K562 (cell line): Measurements from ENCODE around the gene KCNQ5.

Experiments used
- CTCF ChIP-seq, 3 experiments: IDR thresholded peaks in 2 of 3; conservative IDR thresholded peaks in 1 of 3; 2 replicates each; pipeline ENCODE4 v1.5.1; 2011 to 2012; ENCODE audit warnings: low read length in 3 of 3, mild to moderate bottlenecking in 3 of 3, control low read depth in 2 of 3, improper control_type of control experiment in 1 of 3, inconsistent platforms in 1 of 3, low read depth in 1 of 3, mixed read lengths in 1 of 3, moderate library complexity in 1 of 3; ENCODE audit not compliant: insufficient read depth in 2 of 3
- EZH2 ChIP-seq: IDR thresholded peaks from 2 replicates; pipeline ENCODE4 v1.6.1; 2012; ENCODE audit warnings: low read depth, mild to moderate bottlenecking, inconsistent platforms, low read length, borderline replicate concordance
- HDAC2 ChIP-seq: fragments of 450-650 bp; IDR thresholded peaks from 2 replicates; pipeline ENCODE4 v1.6.1; 2016; ENCODE audit warnings: mild to moderate bottlenecking
- HMG20B ChIP-seq: fragments of 250-450 bp; sonication (Bioruptor Pico); IDR thresholded peaks from 2 replicates; pipeline ENCODE4 v1.5.0; 2021; ENCODE audit warnings: mild to moderate bottlenecking
- KLF10 ChIP-seq: fragments of 250-450 bp; sonication (Bioruptor Pico); IDR thresholded peaks from 2 replicates; pipeline ENCODE4 v1.6.1; 2021; ENCODE audit warnings: matching md5 sums
- NR1H2 ChIP-seq: sonication (generic); formaldehyde crosslinking; IDR thresholded peaks from 2 replicates; pipeline ENCODE4 v1.4.0; 2020; ENCODE audit warnings: mild to moderate bottlenecking, missing genetic modification reagents
- PCBP1 ChIP-seq: fragments of 200-400 bp; formaldehyde crosslinking; IDR thresholded peaks from 2 replicates; pipeline ENCODE4 v1.6.1; 2018; ENCODE audit warnings: mild to moderate bottlenecking, low read depth, low read length; ENCODE audit not compliant: poor library complexity, severe bottlenecking
- SMARCE1 ChIP-seq: fragments of 450-650 bp; IDR thresholded peaks from 2 replicates; pipeline ENCODE4 v1.7.1; 2016; ENCODE audit warnings: mild to moderate bottlenecking
- ZBTB1 ChIP-seq: sonication (generic); formaldehyde crosslinking; IDR thresholded peaks from 2 replicates; pipeline ENCODE4 v1.8.1; 2023; ENCODE audit warnings: missing genetic modification reagents, low read depth, mild to moderate bottlenecking, borderline replicate concordance

GRCh38 chr6:72733045-72733444 is 111.2 kb downstream of the KCNQ5 start:
- TF ChIP-seq KLF10 (CRISPR knock-in tag) (no peak), SMARCE1 (no peak), PCBP1 (no peak), EZH2 (no peak), HMG20B (CRISPR knock-in tag) (no peak), ZBTB1 (CRISPR knock-in tag) (no peak), NR1H2 (CRISPR knock-in tag) (no peak), HDAC2 (no peak), CTCF (IDR thresholded peaks at IDR 0.05 in 2 of 3, conservative IDR thresholded peaks at IDR 0.05 in 1 of 3; ENCODE audit: insufficient read depth in 2 of 3, low read depth in 1 of 3, low read length in 3 of 3) (no peak)
